NK-92 (cell line): ENCODE data around the gene SIAH1.
"Not testable (repeated sequence)": the region's sequence is repeated elsewhere in the genome, so short reads cannot be mapped to it uniquely, and the experiment has no call there.

ENCODE experiments used
- DNase-seq: peaks from one replicate; lab custom pipeline; 2025; ENCODE audit not compliant: unreplicated experiment; lab: John Stamatoyannopoulos, UW

Gene SIAH1

GRCh38 chr16:48334325-48334724 lies 50.9 kb downstream of the SIAH1 start:
- no peak for DNase-seq

- DNase-seq = no peak
These were observed 52.2 kb downstream of the SIAH1 start for GRCh38 chr16:48332978-48333377.

GRCh38 chr16:48330841-48331192 lies 54.4 kb downstream of the SIAH1 start:
- no peak for DNase-seq

GRCh38 chr16:48330189-48330840 lies 54.9 kb downstream of the SIAH1 start:
- DNase-seq = no peak

GRCh38 chr16:48329138-48329537 lies 56.1 kb downstream of the SIAH1 start:
- no peak for DNase-seq

- DNase-seq = no peak
These were observed 58.3 kb downstream of the SIAH1 start for GRCh38 chr16:48326915-48327314.

- DNase-seq = no peak
These were observed 61.1 kb downstream of the SIAH1 start for GRCh38 chr16:48323783-48324775.

- no peak for DNase-seq
These were observed 63.7 kb downstream of the SIAH1 start for GRCh38 chr16:48321317-48322036.

- no peak for DNase-seq
These were observed 66.6 kb downstream of the SIAH1 start for GRCh38 chr16:48318630-48319029.

GRCh38 chr16:48317614-48318315 lies 67.4 kb downstream of the SIAH1 start:
- DNase-seq = no peak

- DNase-seq = no peak
These were observed 68.2 kb downstream of the SIAH1 start for GRCh38 chr16:48317026-48317425.

GRCh38 chr16:48313905-48314304 lies 71.3 kb downstream of the SIAH1 start:
- not testable (repeated sequence) for DNase-seq

GRCh38 chr16:48310908-48311641 lies 74.1 kb downstream of the SIAH1 start:
- no peak for DNase-seq
